Adrenal gland (tissue), 12 donors: Measurements from ENCODE around the gene ADAMTSL3. TPM values are rescaled to one million over a fixed set of nuclear protein-coding genes. Genes with fewer than 3 reads are reported as not detected.

Source experiments
- DNase-seq, 7 donors: peaks; one replicate each; pipeline ENCODE4 v3.0.0-alpha.2; 2019 to 2020
- H3K27ac ChIP-seq, 5 donors: fragments of 200-600 bp; sonication (generic) in 4 of 5; 1 replicate in 3 of 5; 2 replicates in 2 of 5; pipeline versions ENCODE4 v1.5.1 to v1.8.0; 2016 to 2020; ENCODE audit warnings: mild to moderate bottlenecking in 1 of 5
- H3K27me3 ChIP-seq: fragments of 200-600 bp; 2 replicates; pipeline ENCODE4 v1.8.0; 2021
- H3K36me3 ChIP-seq, 2 donors: fragments of 200-600 bp; replicated peaks in 1 of 2; 1 replicate in 1 of 2; 2 replicates in 1 of 2; pipeline versions ENCODE4 v1.5.1 to v1.8.0; 2018 to 2022
- H3K4me1 ChIP-seq, 2 donors: fragments of 200-600 bp; replicated peaks in 1 of 2; 1 replicate in 1 of 2; 2 replicates in 1 of 2; pipeline versions ENCODE4 v1.5.1 to v1.8.0; 2018 to 2021
- H3K4me3 ChIP-seq, 4 donors: fragments of 200-600 bp; sonication (generic) in 3 of 4; one replicate each; pipeline ENCODE4 v1.5.1; 2016 to 2018
- H3K9me3 ChIP-seq, 3 donors: fragments of 200-600 bp; sonication (generic) in 1 of 3; replicated peaks in 1 of 3; 1 replicate in 2 of 3; 2 replicates in 1 of 3; pipeline versions ENCODE4 v1.5.1 to v1.8.0; 2016 to 2021
- CTCF ChIP-seq, 6 experiments: fragments of 450-650 bp in 4 of 6; fragments of 200-600 bp in 2 of 6; sonication (generic) in 1 of 6; IDR thresholded peaks; 1 replicate in 5 of 6; 2 replicates in 1 of 6; pipeline versions ENCODE4 v1.5.1 to v1.8.0; 2016 to 2021; ENCODE audit warnings: antibody characterized with exemption in 6 of 6, mild to moderate bottlenecking in 2 of 6, moderate library complexity in 1 of 6
- POLR2A ChIP-seq, 2 donors: fragments of 450-650 bp; IDR thresholded peaks; one replicate each; pipeline ENCODE4 v1.6.1; 2017; ENCODE audit warnings: antibody characterized with exemption in 2 of 2, mild to moderate bottlenecking in 2 of 2, moderate library complexity in 1 of 2
- WGBS, 4 donors: extraction: QIAGEN DNeasy Blood & Tissue Kit in 2 of 4; methylation state at CpG; one replicate each; pipeline versions ENCODE4 v1.1.5 to v1.1.7; 2013 to 2017; 5-methylcytosine and 5-hydroxymethylcytosine counted together
- intact Hi-C, 2 donors: fragments of 100-400 bp; cut with DNase I; formaldehyde crosslinking; loops; one replicate each; pipeline versions ENCODE4 v1.14.1 to v1.15.0; 2022 to 2023
- polyA plus RNA-seq, 3 donors: library from polyadenylated mRNA; stranded (reverse); fragments of 200-250 nt in 2 of 3; fragments of 350-450 nt in 1 of 3; fragmentation: Illumina TruSeq in 1 of 3; extraction: RNeasy Lipid Tissue Mini Kit (QIAGEN cat#74804) in 1 of 3; gene quantifications; one replicate each; pipeline ENCODE4 v1.2.3, GENCODE V29; 2013 to 2014
- total RNA-seq, 9 donors: library from RNA; depleted of rRNA in 4 of 9; stranded (reverse); fragments of >200 nt in 4 of 9; fragments of 120-200 nt in 1 of 9; fragmentation: NEBNext Ultra II Directional in 1 of 9; extraction: Animal tissue kit (Norgen Biotek cat#: 25700) in 1 of 9; gene quantifications; one replicate each; pipeline versions ENCODE4 v1.1.0 to v1.2.4, GENCODE V29; 2013 to 2023
- donor health status: healthy with polysubstance abuse.
- donor health status: Bipolar disorder and iron deficiency.
- donor health status: DM: yes; HTN: yes; CAD: no.
- donor health status: DM: no; HTN: no; CAD: no.
- donor health status: DM: no; HTN: no; CAD: no.
- donor health status: DM: yes; HTN: yes; CAD: no.

Gene ADAMTSL3
- total and polyA plus RNA-seq, 12 donors = 0.98 to 19.7 (median 10.5) TPM

DNA sequence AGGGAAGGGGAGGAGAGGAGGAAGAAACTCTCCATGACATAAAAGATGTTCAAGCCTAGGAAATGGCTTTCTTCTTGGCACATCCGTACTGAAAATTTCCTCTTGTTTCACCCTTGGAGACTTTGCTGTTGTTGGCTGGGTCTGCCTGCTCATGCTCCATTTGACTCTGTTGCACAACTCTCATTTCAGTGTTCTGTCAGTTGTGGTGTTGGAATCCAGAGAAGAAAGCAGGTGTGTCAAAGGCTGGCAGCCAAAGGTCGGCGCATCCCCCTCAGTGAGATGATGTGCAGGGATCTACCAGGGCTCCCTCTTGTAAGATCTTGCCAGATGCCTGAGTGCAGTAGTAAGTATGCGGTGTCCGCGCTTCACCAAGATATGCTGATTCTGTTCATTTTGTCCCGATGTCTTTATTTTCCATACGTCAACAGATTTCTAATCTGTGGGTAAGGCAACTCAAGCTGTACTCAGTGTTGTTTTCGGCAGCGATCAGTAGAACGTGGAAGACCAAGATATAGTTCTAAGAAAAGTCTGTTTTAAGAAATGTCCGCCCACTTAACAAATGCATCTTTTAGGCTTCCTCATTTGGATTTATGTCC is 316.5 kb downstream of the ADAMTSL3 start:
- TF ChIP-seq CTCF (IDR thresholded peaks at IDR 0.05) (no peak), POLR2A (IDR thresholded peaks at IDR 0.05) (no peak)
- no peaks in the 10 kb centered on the region for H3K9me3 ChIP-seq
- H3K27me3 ChIP-seq = no peaks in the 10 kb centered on the region
- 78 to 87% (median 81%) methylated on average over 12 of the region's 12 CpGs for WGBS, 4 donors
- peak in 1 of 7 donors; percentile 17 for DNase-seq
- intact Hi-C loops = no loop called here
- no peaks in the 10 kb centered on the region for H3K36me3 ChIP-seq
- no peaks in the 10 kb centered on the region for H3K4me1 ChIP-seq
- no peak overlapping the region for H3K4me3 ChIP-seq
- H3K27ac ChIP-seq = no peak overlapping the region

DNA sequence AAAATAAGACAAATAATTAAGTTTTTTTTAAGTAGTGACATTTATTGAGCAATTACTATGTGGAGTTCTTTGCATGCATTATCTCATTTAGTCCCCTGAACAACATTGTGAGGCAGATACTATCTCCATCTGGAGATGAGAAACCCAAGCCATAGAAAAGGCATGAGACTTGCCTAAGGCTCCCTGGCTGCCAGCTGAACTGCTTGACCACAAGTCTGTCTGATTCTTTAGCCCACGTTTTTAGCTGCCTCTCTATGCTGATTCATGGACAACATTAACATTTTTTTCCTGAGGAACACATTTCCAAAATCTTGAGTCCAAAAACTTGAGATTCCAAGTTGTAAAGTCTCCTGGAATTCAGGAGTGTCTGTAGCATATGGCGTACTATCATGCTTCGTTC is 318.1 kb downstream of the ADAMTSL3 start:
- H3K4me3 ChIP-seq = no peak overlapping the region
- no peak for TF ChIP-seq CTCF (IDR thresholded peaks at IDR 0.05)
- TF ChIP-seq POLR2A (IDR thresholded peaks at IDR 0.05) = no peak
- H3K4me1 ChIP-seq = no peaks in the 10 kb centered on the region
- H3K27ac ChIP-seq = no peak overlapping the region
- 30 to 69% (median 37%) methylated on average over 3 of the region's 3 CpGs for WGBS, 4 donors
- no peaks in the 10 kb centered on the region for H3K9me3 ChIP-seq
- intact Hi-C loops = no loop called here
- no peaks in the 10 kb centered on the region for H3K36me3 ChIP-seq
- no peak for DNase-seq
- no peaks in the 10 kb centered on the region for H3K27me3 ChIP-seq

GRCh38 chr15:83973816-83974215 is 319.9 kb downstream of the ADAMTSL3 start:
- WGBS, 4 donors = 64 to 87% (median 69%) methylated on average over 3 of the region's 3 CpGs

DNA sequence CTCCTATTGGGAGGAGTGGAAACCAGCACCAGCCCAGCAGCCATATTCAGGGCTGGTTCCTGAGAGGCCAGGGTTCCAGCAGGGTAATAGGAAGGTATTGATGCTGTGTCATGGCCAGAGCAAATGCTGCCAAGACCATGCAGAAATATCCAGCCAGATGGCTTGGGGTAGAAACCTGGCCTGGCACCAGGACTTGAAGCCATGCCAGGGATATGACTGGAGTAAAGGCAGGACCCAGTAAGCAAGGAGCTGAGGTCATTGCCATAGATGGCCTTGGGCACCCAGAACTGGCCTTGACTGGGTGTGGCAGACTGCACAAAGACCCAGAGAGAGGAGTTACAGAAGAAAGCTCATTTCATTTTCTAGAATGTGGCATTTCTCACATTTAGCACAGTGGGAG is 324.1 kb downstream of the ADAMTSL3 start:
- Histone ChIP-seq H3K27ac (no peak overlapping the region), H3K27me3 (no peaks in the 10 kb centered on the region), H3K4me3 (no peak overlapping the region), H3K36me3 (no peaks in the 10 kb centered on the region), H3K9me3 (no peaks in the 10 kb centered on the region), H3K4me1 (no peaks in the 10 kb centered on the region)
- no peak for TF ChIP-seq CTCF (IDR thresholded peaks at IDR 0.05)
- TF ChIP-seq POLR2A (IDR thresholded peaks at IDR 0.05) = no peak
- DNase-seq = no peak
- intact Hi-C loops = no loop called here

More at GRCh38 chr15:83973816-83974215, 319.9 kb downstream of the ADAMTSL3 start:
- intact Hi-C loops = no loop called here
- H3K4me1 ChIP-seq = no peaks in the 10 kb centered on the region
- no peaks in the 10 kb centered on the region for H3K9me3 ChIP-seq
- no peaks in the 10 kb centered on the region for H3K27me3 ChIP-seq
- no peak for DNase-seq
- H3K36me3 ChIP-seq = no peaks in the 10 kb centered on the region
- H3K4me3 ChIP-seq = no peak overlapping the region
- TF ChIP-seq CTCF (IDR thresholded peaks at IDR 0.05) (no peak), POLR2A (IDR thresholded peaks at IDR 0.05) (no peak)
- no peak overlapping the region for H3K27ac ChIP-seq
